Measurements from ENCODE around the gene IL17B. TPM values are rescaled to one million over a fixed set of nuclear protein-coding genes. Genes with fewer than 3 reads are reported as not detected.

The IL17B gene
- total RNA-seq, 2 experiments from 2014 or later: not detected

- Histone ChIP-seq H3K4me1 (ENCODE audit: insufficient read depth, low read length, poor library complexity, severe bottlenecking) (no peaks in the 10 kb centered on the region), H3K4me3 (ENCODE audit: low read depth, low read length, poor library complexity, severe bottlenecking) (no peak overlapping the region), H3K9me3 (ENCODE audit: low read length) (no peaks in the 10 kb centered on the region), H3K4me2 (ENCODE audit: low read length) (no peak overlapping the region), H3K36me3 (ENCODE audit: insufficient read depth, low read length) (no peaks in the 10 kb centered on the region), H3K79me2 (ENCODE audit: insufficient read depth, low read depth, low read length) (no peaks in the 10 kb centered on the region), H3K27ac (ENCODE audit: low read depth, low read length, poor library complexity, severe bottlenecking) (no peak overlapping the region), H4K20me1 (ENCODE audit: insufficient read depth, low read length) (no peaks in the 10 kb centered on the region), H2AFZ (ENCODE audit: low read length) (no peak overlapping the region), H3K9me2 (ENCODE audit: insufficient read depth, low read length) (no peaks in the 10 kb centered on the region)
- BruUV-seq (replicated peaks): no TSS peak
- no peak for DNase-seq (ENCODE audit: low spot score)
- intact Hi-C loops (cut with micrococcal nuclease; ENCODE audit: unreplicated experiment): no loop called here
- TF ChIP-seq EZH2phosphoT487 (IDR thresholded peaks at IDR 0.05; ENCODE audit: borderline replicate concordance, low read depth, low read length) (no peak), CTCF (conservative IDR thresholded peaks at IDR 0.05; ENCODE audit: low read length) (no peak)
- POLR2A ChIA-PET: interaction anchor here (0.5 to 1.0 kb wide), 3 partner anchors 10 to 93 kb away, joined by 3 to 4 read pairs (median 4); no protein-coding TSS in a partner anchor
- CTCF ChIA-PET (ENCODE audit: unreplicated experiment): interaction anchor here (0.6 kb wide), 1 partner anchor 12 kb away, joined by 3 read pairs; no protein-coding TSS in a partner anchor
Measured at GRCh38 chr5:149422366-149423048, 43.4 kb upstream of the IL17B start.

GRCh38 chr5:149421834-149422233 lies 42.7 kb upstream of the IL17B start:
- Histone ChIP-seq H3K36me3 (ENCODE audit: insufficient read depth, low read length) (no peaks in the 10 kb centered on the region), H3K9me3 (ENCODE audit: low read length) (no peaks in the 10 kb centered on the region), H3K4me2 (ENCODE audit: low read length) (no peak overlapping the region), H3K79me2 (ENCODE audit: insufficient read depth, low read depth, low read length) (no peaks in the 10 kb centered on the region), H4K20me1 (ENCODE audit: insufficient read depth, low read length) (no peaks in the 10 kb centered on the region), H3K4me3 (ENCODE audit: low read depth, low read length, poor library complexity, severe bottlenecking) (no peak overlapping the region), H3K9me2 (ENCODE audit: insufficient read depth, low read length) (no peaks in the 10 kb centered on the region), H3K27ac (ENCODE audit: low read depth, low read length, poor library complexity, severe bottlenecking) (no peak overlapping the region), H2AFZ (ENCODE audit: low read length) (no peak overlapping the region), H3K4me1 (ENCODE audit: insufficient read depth, low read length, poor library complexity, severe bottlenecking) (no peaks in the 10 kb centered on the region)
- no peak for TF ChIP-seq EZH2phosphoT487 (IDR thresholded peaks at IDR 0.05; ENCODE audit: borderline replicate concordance, low read depth, low read length)
- TF ChIP-seq CTCF (conservative IDR thresholded peaks at IDR 0.05; ENCODE audit: low read length): no peak
- DNase-seq (ENCODE audit: low spot score): no peak
- no TSS peak for BruUV-seq (replicated peaks)
- ChIA-PET CTCF (ENCODE audit: unreplicated experiment) (no interaction called here), POLR2A (no interaction called here)
- intact Hi-C loops (cut with micrococcal nuclease; ENCODE audit: unreplicated experiment): no loop called here

DNA sequence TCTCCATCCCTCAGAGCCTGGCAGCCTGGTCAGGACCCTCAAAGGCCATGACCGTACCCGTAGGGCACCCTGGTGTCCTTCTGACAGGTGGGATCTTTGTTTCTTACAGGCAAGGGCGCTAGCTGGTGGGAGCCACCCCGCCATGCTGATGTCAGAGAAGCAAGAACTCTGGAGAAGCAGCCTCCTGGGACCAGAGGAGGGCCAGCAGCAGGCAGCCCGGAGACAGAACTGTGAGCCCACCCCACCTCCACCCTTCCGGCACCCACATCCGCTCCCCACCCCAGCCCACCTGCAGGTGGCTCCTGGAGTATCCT lies 42.2 kb upstream of the IL17B start:
- no peaks in the 10 kb centered on the region for H3K79me2 ChIP-seq (ENCODE audit: insufficient read depth, low read depth, low read length)
- H3K4me2 ChIP-seq (ENCODE audit: low read length): no peak overlapping the region
- H3K4me3 ChIP-seq (ENCODE audit: low read depth, low read length, poor library complexity, severe bottlenecking): no peak overlapping the region
- DNase-seq (ENCODE audit: low spot score): no peak
- H3K4me1 ChIP-seq (ENCODE audit: insufficient read depth, low read length, poor library complexity, severe bottlenecking): no peaks in the 10 kb centered on the region
- TF ChIP-seq CTCF (conservative IDR thresholded peaks at IDR 0.05; ENCODE audit: low read length) (no peak), EZH2phosphoT487 (IDR thresholded peaks at IDR 0.05; ENCODE audit: borderline replicate concordance, low read depth, low read length) (no peak)
- H3K9me2 ChIP-seq (ENCODE audit: insufficient read depth, low read length): no peaks in the 10 kb centered on the region
- ChIA-PET CTCF (ENCODE audit: unreplicated experiment) (no interaction called here), POLR2A (no interaction called here)
- H4K20me1 ChIP-seq (ENCODE audit: insufficient read depth, low read length): no peaks in the 10 kb centered on the region
- no peaks in the 10 kb centered on the region for H3K9me3 ChIP-seq (ENCODE audit: low read length)
- BruUV-seq (replicated peaks): no TSS peak
- no peak overlapping the region for H2AFZ ChIP-seq (ENCODE audit: low read length)
- intact Hi-C loops (cut with micrococcal nuclease; ENCODE audit: unreplicated experiment): no loop called here
- no peak overlapping the region for H3K27ac ChIP-seq (ENCODE audit: low read depth, low read length, poor library complexity, severe bottlenecking)
- H3K36me3 ChIP-seq (ENCODE audit: insufficient read depth, low read length): no peaks in the 10 kb centered on the region

All from OCI-LY7 (cell line).